Gastroesophageal sphincter (tissue), 3 donors: ENCODE measurements around the gene ME1.

Experiments used
- CTCF ChIP-seq, 4 experiments: fragments of 200-600 bp in 2 of 4; fragments of 450-650 bp in 2 of 4; sonication (generic) in 1 of 4; IDR thresholded peaks; one replicate each; pipeline ENCODE4 v1.5.1; 2017 to 2019; ENCODE audit warnings: antibody characterized with exemption in 4 of 4, mild to moderate bottlenecking in 2 of 4, moderate library complexity in 2 of 4
- EP300 ChIP-seq: sonication (generic); formaldehyde crosslinking; IDR thresholded peaks from one replicate; pipeline ENCODE4 v1.6.1; 2017; ENCODE audit warnings: antibody characterized with exemption, mild to moderate bottlenecking
- POLR2A ChIP-seq, 2 donors: fragments of 450-650 bp; IDR thresholded peaks; one replicate each; pipeline ENCODE4 v1.6.1; 2017; ENCODE audit warnings: antibody characterized with exemption in 2 of 2, mild to moderate bottlenecking in 2 of 2, moderate library complexity in 1 of 2

GRCh38 chr6:83303426-83303825, 127.4 kb downstream of the ME1 start:
- TF ChIP-seq CTCF (IDR thresholded peaks at IDR 0.05) (no peak), EP300 (no peak), POLR2A (IDR thresholded peaks at IDR 0.05) (no peak)
